ENCODE measurements around the gene KIF18B. TPM values are rescaled to one million over a fixed set of nuclear protein-coding genes. Genes with fewer than 3 reads are reported as not detected.
A peak's percentile ranks its signal among the peaks of the same experiment; 100 is the strongest.

The KIF18B gene
- total and polyA plus RNA-seq, 2 of the 13 experiments (the other 11 are each of a cell fraction or from before 2014, with no cell fraction given) = 15.2 to 15.3 TPM

DNA sequence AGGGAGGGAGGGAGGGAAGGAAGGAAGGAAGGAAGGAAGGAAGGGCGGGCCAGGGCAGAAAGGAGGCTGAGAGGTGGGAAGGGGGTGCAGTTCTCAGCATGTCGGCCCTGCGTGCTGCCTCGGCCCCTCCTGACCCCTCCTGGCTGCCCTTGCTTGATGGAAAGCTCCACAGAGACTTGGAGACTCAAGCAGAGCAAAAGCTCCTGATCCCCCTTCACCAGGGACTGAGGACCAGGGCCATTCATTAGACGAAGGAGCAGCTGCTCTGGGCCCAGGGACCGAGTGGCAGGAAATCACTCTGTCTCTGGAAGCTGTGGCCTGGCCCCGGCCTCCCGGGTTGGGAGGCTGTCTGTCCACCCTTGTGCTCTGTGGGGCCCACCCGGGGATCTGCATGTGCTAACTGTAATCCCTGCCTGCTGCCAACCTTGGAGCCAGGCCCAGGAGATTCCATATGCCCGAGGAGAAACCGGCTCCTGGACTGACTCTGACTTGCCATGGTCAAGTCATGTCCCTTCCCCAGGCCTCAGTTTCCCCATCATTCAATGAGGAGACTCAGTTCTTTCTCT, 47.9 kb upstream of the KIF18B start:
- H3K9me3 ChIP-seq (ENCODE audit: low read length) = peaks cover 7% of the 10 kb centered on the region; the same call in 1 of the 2 replicates
- intact Hi-C loops (cut with micrococcal nuclease; ENCODE audit: unreplicated experiment) = no loop called here
- no peaks in the 10 kb centered on the region for H3K36me3 ChIP-seq (replicated peaks in 1 of 2; ENCODE audit: control insufficient read depth in 1 of 2, insufficient read depth in 2 of 2, low read length in 2 of 2)
- no peak overlapping the region for H2AFZ ChIP-seq (ENCODE audit: low read length)
- no peak overlapping the region for H3K9ac ChIP-seq (ENCODE audit: insufficient read depth, low read depth, low read length)
- peaks cover 9 to 46% of the 10 kb centered on the region in 2 experiments; a peak in 4 of 5 replicates for H3K27me3 ChIP-seq (ENCODE audit: control insufficient read depth in 1 of 2, insufficient read depth in 2 of 2, low read length in 2 of 2)
- H3K4me2 ChIP-seq (ENCODE audit: low read depth, low read length) = no peak overlapping the region
- FAIRE-seq (no peak), DNase-seq (ENCODE audit: low spot score) (no peak), ATAC-seq (no peak)
- BruUV-seq (replicated peaks) = no TSS peak
- WGBS (ENCODE audit: low lambda C conversion rate) = 9% methylated on average over 11 of the region's 11 CpGs
- no peaks in the 10 kb centered on the region for H3K79me2 ChIP-seq (ENCODE audit: insufficient read depth, low read length)
- ChIA-PET POLR2A (interaction anchor here (0.6 kb wide), 1 partner anchor 37 kb away, joined by 3 read pairs; no protein-coding TSS in a partner anchor), CTCF (ENCODE audit: low intra/inter-chr PET ratio, low total read pairs) (no interaction called here)
- H3K4me3 ChIP-seq (replicated peaks in 1 of 3; ENCODE audit: insufficient read depth in 1 of 3, low read depth in 2 of 3, low read length in 3 of 3) = no peak overlapping the region
- in situ Hi-C loops (cut with HindIII; ENCODE audit: extremely low pct_ligation_motif_present, low pct_unique_long_range_greater_than_20kb) = no loop called here
- TF ChIP-seq, protein P1, sequence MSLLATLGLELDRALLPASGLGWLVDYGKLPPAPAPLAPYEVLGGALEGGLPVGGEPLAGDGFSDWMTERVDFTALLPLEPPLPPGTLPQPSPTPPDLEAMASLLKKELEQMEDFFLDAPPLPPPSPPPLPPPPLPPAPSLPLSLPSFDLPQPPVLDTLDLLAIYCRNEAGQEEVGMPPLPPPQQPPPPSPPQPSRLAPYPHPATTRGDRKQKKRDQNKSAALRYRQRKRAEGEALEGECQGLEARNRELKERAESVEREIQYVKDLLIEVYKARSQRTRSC (CRISPR knock-in tag; IDR thresholded peaks at IDR 0.05; ENCODE audit: low read depth) = no peak
- no peak for TF ChIP-seq TARDBP (CRISPR knock-in tag; IDR thresholded peaks at IDR 0.05)
- TF ChIP-seq PCBP1 (IDR thresholded peaks at IDR 0.05; ENCODE audit: borderline replicate concordance, low read depth, low read length) = 0 out of 2 replicates have a peak, but pooled peaks have one; percentile 66
- TF ChIP-seq HNRNPK (IDR thresholded peaks at IDR 0.05; ENCODE audit: low read depth, low read length, poor library complexity, severe bottlenecking) = peak; percentile 11
- TF ChIP-seq ZNF841 (CRISPR knock-in tag; IDR thresholded peaks at IDR 0.05; ENCODE audit: borderline replicate concordance) = no peak
- H4K20me1 ChIP-seq (ENCODE audit: insufficient read depth, low read length) = no peaks in the 10 kb centered on the region
- no peaks in the 10 kb centered on the region for H3K4me1 ChIP-seq (ENCODE audit: insufficient read depth, low read length)
- H3K27ac ChIP-seq (ENCODE audit: extremely low read length, insufficient read depth, low read length) = no peak overlapping the region

DNA sequence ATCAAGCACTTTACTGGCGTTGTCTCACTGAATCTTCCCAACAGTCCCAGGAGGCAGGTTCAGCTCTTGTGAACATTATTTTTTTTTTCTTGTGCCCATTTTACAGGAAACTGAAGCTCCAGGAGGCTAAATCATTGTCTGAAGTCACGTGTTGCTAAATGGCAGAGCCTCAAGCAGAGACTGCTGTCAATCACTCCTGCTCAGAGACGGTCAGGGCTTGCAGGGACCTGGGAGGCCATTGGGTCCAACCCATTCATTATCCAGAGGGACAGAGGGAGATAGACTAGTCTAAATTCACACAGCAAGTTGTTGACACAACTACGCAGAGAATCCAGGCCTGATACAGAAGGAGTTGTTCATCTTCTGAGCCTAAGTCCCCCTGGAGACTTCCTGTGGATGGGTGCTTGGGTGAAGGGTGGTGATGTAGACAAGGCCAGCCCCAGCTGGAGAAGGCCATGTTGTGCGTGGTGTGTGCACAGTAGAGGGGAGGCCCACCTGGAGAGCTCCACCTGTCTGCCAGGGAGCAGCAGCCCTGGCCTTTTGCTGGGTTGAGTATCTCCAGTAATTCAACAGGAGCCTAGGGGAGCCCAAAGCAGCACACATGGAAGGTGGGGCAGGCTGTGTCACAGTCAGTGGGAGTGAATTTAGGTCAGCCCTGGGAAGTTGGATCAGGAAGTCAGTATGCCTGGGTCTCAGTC, 44.8 kb upstream of the KIF18B start:
- Histone ChIP-seq H3K9ac (ENCODE audit: insufficient read depth, low read depth, low read length) (no peak overlapping the region), H3K4me2 (ENCODE audit: low read depth, low read length) (no peak overlapping the region), H4K20me1 (ENCODE audit: insufficient read depth, low read length) (no peaks in the 10 kb centered on the region), H3K27me3 (ENCODE audit: control insufficient read depth in 1 of 2, insufficient read depth in 2 of 2, low read length in 2 of 2) (peaks cover 9 to 65% of the 10 kb centered on the region in 2 experiments; a peak in 4 of 5 replicates), H3K79me2 (ENCODE audit: insufficient read depth, low read length) (no peaks in the 10 kb centered on the region), H2AFZ (ENCODE audit: low read length) (no peak overlapping the region), H3K4me1 (ENCODE audit: insufficient read depth, low read length) (no peaks in the 10 kb centered on the region), H3K27ac (ENCODE audit: extremely low read length, insufficient read depth, low read length) (no peak overlapping the region), H3K4me3 (replicated peaks in 1 of 3; ENCODE audit: insufficient read depth in 1 of 3, low read depth in 2 of 3, low read length in 3 of 3) (no peak overlapping the region), H3K36me3 (replicated peaks in 1 of 2; ENCODE audit: control insufficient read depth in 1 of 2, insufficient read depth in 2 of 2, low read length in 2 of 2) (no peaks in the 10 kb centered on the region), H3K9me3 (ENCODE audit: low read length) (no peaks in the 10 kb centered on the region)
- no peak for ATAC-seq
- in situ Hi-C loops (cut with HindIII; ENCODE audit: extremely low pct_ligation_motif_present, low pct_unique_long_range_greater_than_20kb) (no loop called here), intact Hi-C loops (cut with micrococcal nuclease; ENCODE audit: unreplicated experiment) (no loop called here)
- CTCF ChIA-PET (ENCODE audit: low intra/inter-chr PET ratio, low total read pairs) = no interaction called here
- no peak for DNase-seq (ENCODE audit: low spot score)
- no peak for FAIRE-seq
- POLR2A ChIA-PET = interaction anchor here (1.0 kb wide), 1 partner anchor 57 kb away, joined by 4 read pairs; no protein-coding TSS in a partner anchor
- BruUV-seq (replicated peaks) = no TSS peak
- 34% methylated on average over 5 of the region's 5 CpGs for WGBS (ENCODE audit: low lambda C conversion rate)
- 0 out of 2 replicates have a peak, but pooled peaks have one; percentile 23 for TF ChIP-seq ZNF629 (CRISPR knock-in tag; conservative IDR thresholded peaks at IDR 0.05)
- no peak for TF ChIP-seq ZNF543 (CRISPR knock-in tag; IDR thresholded peaks at IDR 0.05)
- TF ChIP-seq ZSCAN25 (CRISPR knock-in tag; IDR thresholded peaks at IDR 0.05) = no peak
